Astrocyte of the spinal cord (primary cell): ENCODE results near the gene GRIA2.

Experiments used
- DNase-seq: peaks from one replicate; pipeline ENCODE4 v3.0.0; 2011; ENCODE audit warnings: low read depth, low spot score
- H3K4me3 ChIP-seq: 2 replicates; pipeline ENCODE4 v1.5.1; 2011; ENCODE audit warnings: low read depth, mild to moderate bottlenecking, low read length, moderate library complexity
- in situ Hi-C: cut with HindIII; loops from 2 replicates; pipeline ENCODE4 v1.10.0; 2017; ENCODE audit warnings: low sequenced_read_pairs
- TF ChIP-seq, protein P1 (sequence below): IDR thresholded peaks from 2 replicates; pipeline ENCODE4 v1.5.1; 2012; ENCODE audit warnings: low read depth, mild to moderate bottlenecking, low read length, inconsistent platforms

GRIA2 gene

DNA sequence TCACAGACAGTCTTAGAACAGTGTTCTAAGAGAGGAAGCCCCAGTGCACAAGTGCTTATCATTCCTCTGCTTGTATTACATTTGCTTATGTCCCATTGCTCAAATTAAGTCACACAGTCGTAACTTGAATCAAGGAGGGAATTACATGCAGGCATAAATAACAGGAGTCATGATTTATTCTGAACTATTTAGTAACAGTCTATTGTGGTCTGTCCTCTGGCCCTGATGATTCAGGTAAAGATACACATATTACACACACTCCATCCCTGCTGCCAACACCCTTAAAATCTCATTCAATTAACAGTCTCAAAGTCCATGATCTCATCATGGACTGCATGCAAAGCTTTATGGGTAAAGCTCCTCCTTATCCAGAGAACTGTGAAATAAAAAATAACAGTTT is 60.1 kb downstream of the GRIA2 start:
- DNase-seq: no peak
- no peak overlapping the region for H3K4me3 ChIP-seq
- TF ChIP-seq, protein P1, sequence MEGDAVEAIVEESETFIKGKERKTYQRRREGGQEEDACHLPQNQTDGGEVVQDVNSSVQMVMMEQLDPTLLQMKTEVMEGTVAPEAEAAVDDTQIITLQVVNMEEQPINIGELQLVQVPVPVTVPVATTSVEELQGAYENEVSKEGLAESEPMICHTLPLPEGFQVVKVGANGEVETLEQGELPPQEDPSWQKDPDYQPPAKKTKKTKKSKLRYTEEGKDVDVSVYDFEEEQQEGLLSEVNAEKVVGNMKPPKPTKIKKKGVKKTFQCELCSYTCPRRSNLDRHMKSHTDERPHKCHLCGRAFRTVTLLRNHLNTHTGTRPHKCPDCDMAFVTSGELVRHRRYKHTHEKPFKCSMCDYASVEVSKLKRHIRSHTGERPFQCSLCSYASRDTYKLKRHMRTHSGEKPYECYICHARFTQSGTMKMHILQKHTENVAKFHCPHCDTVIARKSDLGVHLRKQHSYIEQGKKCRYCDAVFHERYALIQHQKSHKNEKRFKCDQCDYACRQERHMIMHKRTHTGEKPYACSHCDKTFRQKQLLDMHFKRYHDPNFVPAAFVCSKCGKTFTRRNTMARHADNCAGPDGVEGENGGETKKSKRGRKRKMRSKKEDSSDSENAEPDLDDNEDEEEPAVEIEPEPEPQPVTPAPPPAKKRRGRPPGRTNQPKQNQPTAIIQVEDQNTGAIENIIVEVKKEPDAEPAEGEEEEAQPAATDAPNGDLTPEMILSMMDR: no peak
- in situ Hi-C loops: no loop called here

GRCh38 chr4:157282019-157282418 is 61.5 kb downstream of the GRIA2 start:
- no peak for DNase-seq
- in situ Hi-C loops: no loop called here
- no peak overlapping the region for H3K4me3 ChIP-seq
- TF ChIP-seq, protein P1: no peak

GRCh38 chr4:157287445-157287844 is 66.9 kb downstream of the GRIA2 start:
- no peak for DNase-seq
- in situ Hi-C loops: no loop called here
- TF ChIP-seq, protein P1: no peak
- H3K4me3 ChIP-seq: no peak overlapping the region

DNA sequence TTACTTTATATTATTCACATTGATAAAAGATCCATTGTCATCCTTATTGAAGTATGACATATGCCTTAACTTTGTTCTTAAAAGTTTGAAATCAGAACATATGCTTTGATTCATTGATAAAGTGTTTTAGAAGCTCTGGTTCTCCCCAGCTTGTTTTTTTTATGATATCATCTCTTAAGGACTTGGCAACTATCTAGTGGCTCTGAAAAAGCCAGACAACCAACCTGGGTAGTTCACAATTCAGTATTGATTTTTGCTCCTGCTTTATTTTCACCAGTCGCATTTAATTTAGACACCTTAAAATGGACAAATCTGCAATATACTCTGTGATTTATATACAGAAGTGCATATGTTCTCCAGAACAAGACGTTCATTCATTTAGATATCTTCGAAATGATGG is 70.1 kb downstream of the GRIA2 start:
- TF ChIP-seq, protein P1: no peak

DNA sequence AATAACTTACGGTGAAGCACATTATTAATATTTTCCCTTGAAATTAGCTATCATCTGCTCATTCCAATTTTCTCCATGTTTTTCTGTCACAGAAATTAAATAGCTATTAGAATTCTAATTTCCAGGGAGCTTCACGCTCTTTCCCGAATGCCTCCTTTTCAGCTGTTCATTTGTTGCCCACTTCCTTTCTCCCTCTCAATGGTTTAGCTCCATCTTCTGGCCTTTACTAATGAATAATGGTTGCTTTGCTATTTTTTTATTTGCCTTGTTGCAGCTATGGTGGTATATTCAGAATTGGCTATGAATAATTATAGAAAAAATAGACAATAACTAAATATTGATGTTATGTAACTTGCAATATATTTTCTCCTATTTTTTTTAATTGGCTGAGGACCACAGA is 70.5 kb downstream of the GRIA2 start:
- TF ChIP-seq, protein P1: no peak
- H3K4me3 ChIP-seq: no peak overlapping the region
- no peak for DNase-seq
- in situ Hi-C loops: no loop called here

More for the DNA sequence above, 70.1 kb downstream of the GRIA2 start:
- DNase-seq: no peak
- H3K4me3 ChIP-seq: no peak overlapping the region
- in situ Hi-C loops: no loop called here

- TF ChIP-seq, protein P1: no peak
- H3K4me3 ChIP-seq: no peak overlapping the region
- in situ Hi-C loops: no loop called here
- no peak for DNase-seq
Observed at GRCh38 chr4:157293673-157294072, 73.1 kb downstream of the GRIA2 start.

DNA sequence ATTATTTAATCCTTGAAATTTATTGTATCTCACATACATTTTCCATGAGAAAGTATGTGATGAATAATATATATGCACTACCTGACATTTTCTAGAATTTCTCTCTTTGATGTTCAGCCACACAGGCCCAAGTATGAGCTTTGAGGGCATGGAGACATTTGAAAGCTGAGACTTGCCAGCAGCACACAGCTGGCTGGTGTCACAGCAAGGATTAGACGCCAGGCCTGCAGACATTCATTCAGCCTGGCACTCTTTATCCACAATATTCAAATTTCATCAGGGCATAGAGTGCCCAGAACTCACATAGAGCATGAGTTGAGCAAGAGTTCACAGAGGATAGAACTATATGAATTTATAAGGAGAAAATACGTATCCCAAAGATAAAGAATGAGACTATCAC is 74.0 kb downstream of the GRIA2 start:
- DNase-seq: no peak
- H3K4me3 ChIP-seq: no peak overlapping the region
- TF ChIP-seq, protein P1: no peak
- in situ Hi-C loops: no loop called here
